T-cell (primary cell): ENCODE measurements around the gene LILRB5. TPM values are rescaled to one million over a fixed set of nuclear protein-coding genes. Genes with fewer than 3 reads are reported as not detected.
"Not testable (repeated sequence)": the region's sequence is repeated elsewhere in the genome, so short reads cannot be mapped to it uniquely, and the experiment has no call there.

Experiments used
- ATAC-seq, 4 experiments: fragments of 200-7000 bp in 3 of 4; fragments of 150-1000 bp in 1 of 4; cut with Tn5 transposase; replicated peaks in 1 of 4; 1 replicate in 3 of 4; 2 replicates in 1 of 4; pipeline ENCODE4 v1.10.0; 2021; ENCODE audit warnings: moderate library complexity in 3 of 4, mild to moderate bottlenecking in 2 of 4, moderate number of reproducible peaks in 1 of 4
- CTCF ChIA-PET, 2 donors: fragments of 300-600 bp; sonication (Branson Sonifier 250); formaldehyde crosslinking; loops; one replicate each; lab custom pipeline; 2022; ENCODE audit warnings: antibody characterized with exemption in 2 of 2; lab: Charles Lee
- POLR2A ChIA-PET, 2 donors: fragments of 300-600 bp; sonication (Branson Sonifier 250); formaldehyde crosslinking; loops; one replicate each; lab custom pipeline; 2022; ENCODE audit warnings: antibody characterized with exemption in 2 of 2; lab: Charles Lee
- DNase-seq, 35 experiments: peaks; one replicate each; pipeline versions ENCODE4 v3.0.0 to v3.0.0-alpha.2; 2013 to 2023
- H3K27ac ChIP-seq: one replicate; pipeline ENCODE4 v1.5.1; 2013; ENCODE audit warnings: low read length
- H3K27me3 ChIP-seq, 2 experiments: replicated peaks in 1 of 2; 1 replicate in 1 of 2; 2 replicates in 1 of 2; pipeline versions ENCODE4 v1.6.1 to v1.7.0; 2013; ENCODE audit warnings: low read length in 1 of 2, mixed read lengths in 1 of 2; ENCODE audit not compliant: control insufficient read depth in 2 of 2, insufficient read depth in 2 of 2; ENCODE audit errors: extremely low read depth in 1 of 2
- H3K36me3 ChIP-seq, 2 donors: 1 replicate in 1 of 2; 2 replicates in 1 of 2; pipeline versions ENCODE4 v1.6.1 to v1.7.0; 2013; ENCODE audit warnings: low read length in 1 of 2; ENCODE audit not compliant: control insufficient read depth in 2 of 2, insufficient read depth in 1 of 2; ENCODE audit errors: extremely low read depth in 1 of 2
- H3K4me1 ChIP-seq, 2 experiments: 1 replicate in 1 of 2; 2 replicates in 1 of 2; pipeline versions ENCODE4 v1.6.1 to v1.7.0; 2013; ENCODE audit warnings: low read length in 2 of 2, mixed read lengths in 1 of 2; ENCODE audit not compliant: insufficient read depth in 2 of 2, control insufficient read depth in 1 of 2; ENCODE audit errors: extremely low read depth in 1 of 2
- H3K4me3 ChIP-seq, 2 donors: 1 replicate in 1 of 2; 2 replicates in 1 of 2; pipeline versions ENCODE4 v1.5.1 to v1.7.0; 2013; ENCODE audit warnings: mild to moderate bottlenecking in 2 of 2, low read length in 1 of 2, moderate library complexity in 1 of 2; ENCODE audit not compliant: control insufficient read depth in 1 of 2; ENCODE audit errors: extremely low read depth in 1 of 2
- H3K9me3 ChIP-seq: 2 replicates; pipeline ENCODE4 v1.7.0; 2013
- H3K27ac Mint-ChIP-seq, 2 donors: one replicate each; pipeline ENCODE4 v1.8.0; 2020 to 2021; ENCODE audit warnings: mild to moderate bottlenecking in 2 of 2, mixed read lengths in 2 of 2
- H3K27me3 Mint-ChIP-seq, 2 donors: one replicate each; pipeline ENCODE4 v1.8.0; 2021 to 2022; ENCODE audit warnings: mixed read lengths in 2 of 2
- H3K36me3 Mint-ChIP-seq: one replicate; pipeline ENCODE4 v1.8.0; 2021; ENCODE audit warnings: mixed read lengths
- H3K4me1 Mint-ChIP-seq, 3 donors: one replicate each; pipeline ENCODE4 v1.8.0; 2020 to 2022; ENCODE audit warnings: mixed read lengths in 3 of 3, mild to moderate bottlenecking in 1 of 3
- H3K4me3 Mint-ChIP-seq, 3 donors: one replicate each; pipeline ENCODE4 v1.8.0; 2020 to 2022; ENCODE audit warnings: mild to moderate bottlenecking in 3 of 3, mixed read lengths in 3 of 3, moderate library complexity in 3 of 3
- H3K9me3 Mint-ChIP-seq, 3 donors: one replicate each; pipeline ENCODE4 v1.8.0; 2020 to 2022; ENCODE audit warnings: mixed read lengths in 3 of 3
- WGBS: methylation state at CpG from one replicate; pipeline ENCODE4 v1.1.5; 2013; ENCODE audit warnings: missing lambda C conversion rate; ENCODE audit not compliant: insufficient coverage; 5-methylcytosine and 5-hydroxymethylcytosine counted together
- total RNA-seq, 35 experiments: library from RNA in 6 of 35; stranded (reverse) in 6 of 35; fragments of 120-200 nt in 1 of 35; gene quantifications; one replicate each; pipeline versions ENCODE4 v1.2.1 to v1.2.4 and lab custom pipeline; 2013 to 2026

The LILRB5 gene
- total RNA-seq, 5 donors from 2014 or later (not counting 1 experiment from before 2014, with no cell fraction given), result 0.13 TPM; not detected in 4

- H3K27ac ChIP-seq, POLR2A ChIA-PET, ATAC-seq, H3K27ac Mint-ChIP-seq, H3K4me1 Mint-ChIP-seq, DNase-seq, H3K9me3 Mint-ChIP-seq, H3K4me3 Mint-ChIP-seq, H3K4me1 ChIP-seq, H3K36me3 Mint-ChIP-seq, H3K36me3 ChIP-seq, H3K9me3 ChIP-seq, H3K4me3 ChIP-seq: not testable (repeated sequence)
- peaks cover 17 to 37% of the 10 kb centered on the region in 2 donors for H3K27me3 Mint-ChIP-seq
- 28% methylated on average over 2 of the region's 5 CpGs for WGBS
- H3K27me3 ChIP-seq, result peaks cover 0 to 24% of the 10 kb centered on the region in 2 experiments
- CTCF ChIA-PET, result interaction anchor here in 1 of 2 donors (0.6 kb wide), 1 partner anchor 406 kb away, joined by 3 read pairs; no protein-coding TSS in a partner anchor
Measured at GRCh38 chr19:54272181-54272580, 15.1 kb upstream of the LILRB5 start.

GRCh38 chr19:54271587-54271986 is 14.5 kb upstream of the LILRB5 start:
- H3K9me3 ChIP-seq, H3K4me3 ChIP-seq, ATAC-seq, H3K27ac Mint-ChIP-seq, H3K27ac ChIP-seq, POLR2A ChIA-PET, DNase-seq, H3K4me3 Mint-ChIP-seq, H3K4me1 Mint-ChIP-seq, H3K36me3 ChIP-seq, H3K4me1 ChIP-seq, H3K9me3 Mint-ChIP-seq, H3K36me3 Mint-ChIP-seq: not testable (repeated sequence)
- peaks cover 17 to 32% of the 10 kb centered on the region in 2 donors for H3K27me3 Mint-ChIP-seq
- CTCF ChIA-PET, result interaction anchor here in 1 of 2 donors (0.6 to 0.7 kb wide), 2 partner anchors 11 to 406 kb away, joined by 3 read pairs; no protein-coding TSS in a partner anchor
- no CpG with 5 or more reads among the region's 4 CpGs for WGBS
- peaks cover 0 to 21% of the 10 kb centered on the region in 2 experiments for H3K27me3 ChIP-seq

- Mint-ChIP-seq H3K4me1 (no peaks in the 10 kb centered on the region), H3K36me3 (no peaks in the 10 kb centered on the region), H3K27me3 (peaks cover 20 to 32% of the 10 kb centered on the region in 2 donors), H3K9me3 (no peaks in the 10 kb centered on the region), H3K27ac (no peak overlapping the region), H3K4me3 (no peak overlapping the region)
- DNase-seq, result peak in 1 of 35 experiments; percentile 34
- no peaks in the 10 kb centered on the region for H3K36me3 ChIP-seq
- H3K27me3 ChIP-seq, result peaks cover 0 to 24% of the 10 kb centered on the region in 2 experiments
- ATAC-seq, result no peak
- peaks cover 0 to 1% of the 10 kb centered on the region in 2 experiments for H3K4me1 ChIP-seq
- no peak overlapping the region for H3K27ac ChIP-seq
- no peak overlapping the region for H3K4me3 ChIP-seq
- ChIA-PET CTCF (interaction anchor here in 1 of 2 donors (0.7 kb wide), 1 partner anchor 11 kb away, joined by 3 read pairs; no protein-coding TSS in a partner anchor), POLR2A (no interaction called here)
- H3K9me3 ChIP-seq, result no peaks in the 10 kb centered on the region
- 68% methylated on average over 5 of the region's 8 CpGs for WGBS
Measured at GRCh38 chr19:54271106-54271505, 14.0 kb upstream of the LILRB5 start.

- H3K27ac ChIP-seq, result no peak overlapping the region
- no CpG with 5 or more reads among the region's 2 CpGs for WGBS
- Mint-ChIP-seq H3K27me3 (peaks cover 22 to 25% of the 10 kb centered on the region in 2 donors), H3K27ac (no peak overlapping the region), H3K4me3 (no peak overlapping the region), H3K36me3 (no peaks in the 10 kb centered on the region), H3K9me3 (no peaks in the 10 kb centered on the region), H3K4me1 (peaks cover 0 to 2% (median 0%) of the 10 kb centered on the region in 3 donors)
- H3K9me3 ChIP-seq, result no peaks in the 10 kb centered on the region
- no peaks in the 10 kb centered on the region for H3K36me3 ChIP-seq
- peaks cover 0 to 20% of the 10 kb centered on the region in 2 experiments for H3K27me3 ChIP-seq
- no peak overlapping the region for H3K4me3 ChIP-seq
- DNase-seq (no peak), ATAC-seq (no peak)
- H3K4me1 ChIP-seq, result peaks cover 0 to 4% of the 10 kb centered on the region in 2 experiments
- POLR2A ChIA-PET, result no interaction called here
- CTCF ChIA-PET, result no interaction called here
Measured at GRCh38 chr19:54268936-54269335, 11.9 kb upstream of the LILRB5 start.

GRCh38 chr19:54266133-54266532 is 9.1 kb upstream of the LILRB5 start:
- Histone ChIP-seq H3K36me3 (no peaks in the 10 kb centered on the region), H3K4me1 (peaks cover 0 to 4% of the 10 kb centered on the region in 2 experiments), H3K4me3 (no peak overlapping the region), H3K27me3 (peaks cover 0 to 14% of the 10 kb centered on the region in 2 experiments), H3K9me3 (no peaks in the 10 kb centered on the region), H3K27ac (no peak overlapping the region)
- ATAC-seq (peak in 3 of 4 experiments; percentile 32 to 49 (median 46)), DNase-seq (peak in 34 of 35 experiments; percentile 20 to 69 (median 52))
- H3K27ac Mint-ChIP-seq, result no peak overlapping the region
- WGBS, result 30% methylated on average over 2 of the region's 6 CpGs
- H3K4me1 Mint-ChIP-seq, result peaks cover 0 to 2% (median 0%) of the 10 kb centered on the region in 3 donors
- no peaks in the 10 kb centered on the region for H3K9me3 Mint-ChIP-seq
- peaks cover 15 to 16% of the 10 kb centered on the region in 2 donors for H3K27me3 Mint-ChIP-seq
- H3K4me3 Mint-ChIP-seq, result no peak overlapping the region
- ChIA-PET CTCF (interaction anchor here in 1 of 2 donors (0.5 to 1.2 kb wide), 3 partner anchors 125 to 886 kb away, joined by 3 to 4 read pairs (median 4); partner anchors contain the start of gene CNOT3), POLR2A (no interaction called here)
- no peaks in the 10 kb centered on the region for H3K36me3 Mint-ChIP-seq

- Mint-ChIP-seq H3K27ac (no peak overlapping the region), H3K36me3 (no peaks in the 10 kb centered on the region), H3K4me1 (peaks cover 0 to 2% (median 0%) of the 10 kb centered on the region in 3 donors), H3K9me3 (no peaks in the 10 kb centered on the region), H3K4me3 (no peak overlapping the region), H3K27me3 (peaks cover 10 to 13% of the 10 kb centered on the region in 2 donors)
- no peak for DNase-seq
- no peaks in the 10 kb centered on the region for H3K36me3 ChIP-seq
- peaks cover 0 to 4% of the 10 kb centered on the region in 2 experiments for H3K4me1 ChIP-seq
- ChIA-PET POLR2A (no interaction called here), CTCF (interaction anchor here in 1 of 2 donors (0.8 kb wide), 1 partner anchor 34 kb away, joined by 3 read pairs; no protein-coding TSS in a partner anchor)
- peaks cover 0 to 17% of the 10 kb centered on the region in 2 experiments for H3K27me3 ChIP-seq
- no peak for ATAC-seq
- no CpG with 5 or more reads among the region's 2 CpGs for WGBS
- H3K9me3 ChIP-seq, result no peaks in the 10 kb centered on the region
- H3K4me3 ChIP-seq, result no peak overlapping the region
- H3K27ac ChIP-seq, result no peak overlapping the region
Measured at GRCh38 chr19:54262470-54262869, 5.4 kb upstream of the LILRB5 start.
